Measurements from ENCODE around the gene SLC8A1. TPM values are rescaled to one million over a fixed set of nuclear protein-coding genes. Genes with fewer than 3 reads are reported as not detected.

SLC8A1 gene
- total RNA-seq, 4 donors from 2014 or later = 2.2 to 45.0 (median 9.6) TPM

GRCh38 chr2:40369267-40370006, 82.5 kb downstream of the SLC8A1 start:
- H3K9me3 ChIP-seq = no peaks in the 10 kb centered on the region
- 78 to 89% methylated on average over 3 of the region's 3 CpGs for WGBS, 2 donors
- intact Hi-C loops (cut with DNase I) = no loop called here
- no peak overlapping the region for H3K27ac ChIP-seq
- TF ChIP-seq CTCF (IDR thresholded peaks at IDR 0.05) (no peak), POLR2A (IDR thresholded peaks at IDR 0.05) (no peak)
- H3K36me3 ChIP-seq = no peaks in the 10 kb centered on the region
- no peak overlapping the region for H3K4me3 ChIP-seq
- no peak for DNase-seq
- H3K27me3 ChIP-seq = no peaks in the 10 kb centered on the region
- peaks cover 0 to 13% (median 4%) of the 10 kb centered on the region in 3 donors for H3K4me1 ChIP-seq

GRCh38 chr2:40367652-40368051, 84.2 kb downstream of the SLC8A1 start:
- DNase-seq = no peak
- Histone ChIP-seq H3K4me3 (no peak overlapping the region), H3K9me3 (no peaks in the 10 kb centered on the region), H3K4me1 (peaks cover 0 to 31% (median 4%) of the 10 kb centered on the region in 3 donors), H3K27ac (no peak overlapping the region), H3K36me3 (no peaks in the 10 kb centered on the region), H3K27me3 (no peaks in the 10 kb centered on the region)
- intact Hi-C loops (cut with DNase I) = no loop called here
- TF ChIP-seq POLR2A (IDR thresholded peaks at IDR 0.05) (no peak), CTCF (IDR thresholded peaks at IDR 0.05) (no peak)
- WGBS, 2 donors = 72 to 81% methylated on average over 2 of the region's 2 CpGs

- Histone ChIP-seq H3K27me3 (no peaks in the 10 kb centered on the region), H3K36me3 (no peaks in the 10 kb centered on the region), H3K4me3 (no peak overlapping the region), H3K27ac (no peak overlapping the region), H3K4me1 (peaks cover 0 to 27% (median 0%) of the 10 kb centered on the region in 3 donors), H3K9me3 (no peaks in the 10 kb centered on the region)
- TF ChIP-seq POLR2A (IDR thresholded peaks at IDR 0.05) (no peak), CTCF (IDR thresholded peaks at IDR 0.05) (no peak)
- WGBS, 2 donors = 90 to 93% methylated on average over 2 of the region's 2 CpGs
- intact Hi-C loops (cut with DNase I) = no loop called here
- no peak for DNase-seq
These were observed 84.9 kb downstream of the SLC8A1 start for GRCh38 chr2:40367032-40367431.

- Histone ChIP-seq H3K4me3 (peak overlapping the region in 3 of 4 donors; percentile 15 to 39 (median 23)), H3K4me1 (peaks cover 0 to 24% (median 0%) of the 10 kb centered on the region in 3 donors), H3K27ac (peak overlapping the region in 3 of 4 donors; percentile 22 to 63 (median 58)), H3K27me3 (no peaks in the 10 kb centered on the region), H3K36me3 (no peaks in the 10 kb centered on the region), H3K9me3 (no peaks in the 10 kb centered on the region)
- intact Hi-C loops (cut with DNase I) = no loop called here
- WGBS, 2 donors = 4 to 5% methylated on average over 3 of the region's 3 CpGs
- DNase-seq = no peak
- TF ChIP-seq POLR2A (IDR thresholded peaks at IDR 0.05) = no peak
- TF ChIP-seq CTCF (IDR thresholded peaks at IDR 0.05) = no peak
These were observed 87.6 kb downstream of the SLC8A1 start for GRCh38 chr2:40364151-40364874.

- no peaks in the 10 kb centered on the region for H3K27me3 ChIP-seq
- peak overlapping the region in 3 of 4 donors; percentile 22 to 63 (median 58) for H3K27ac ChIP-seq
- H3K4me3 ChIP-seq = peak overlapping the region in 3 of 4 donors; percentile 10 to 39 (median 12)
- intact Hi-C loops (cut with DNase I) = no loop called here
- DNase-seq = no peak
- WGBS, 2 donors = 37 to 62% methylated on average over 6 of the region's 6 CpGs
- no peaks in the 10 kb centered on the region for H3K9me3 ChIP-seq
- no peaks in the 10 kb centered on the region for H3K36me3 ChIP-seq
- TF ChIP-seq POLR2A (IDR thresholded peaks at IDR 0.05) = no peak
- TF ChIP-seq CTCF (IDR thresholded peaks at IDR 0.05) = no peak
- peaks cover 0 to 28% (median 0%) of the 10 kb centered on the region in 3 donors for H3K4me1 ChIP-seq
These were observed 88.3 kb downstream of the SLC8A1 start for GRCh38 chr2:40363631-40364030.
